ENCODE data around the gene ACOT8. TPM values are rescaled to one million over a fixed set of nuclear protein-coding genes. Genes with fewer than 3 reads are reported as not detected.

ACOT8 gene
- total RNA-seq, 1 donor from 2014 or later = 13.4 TPM

DNA sequence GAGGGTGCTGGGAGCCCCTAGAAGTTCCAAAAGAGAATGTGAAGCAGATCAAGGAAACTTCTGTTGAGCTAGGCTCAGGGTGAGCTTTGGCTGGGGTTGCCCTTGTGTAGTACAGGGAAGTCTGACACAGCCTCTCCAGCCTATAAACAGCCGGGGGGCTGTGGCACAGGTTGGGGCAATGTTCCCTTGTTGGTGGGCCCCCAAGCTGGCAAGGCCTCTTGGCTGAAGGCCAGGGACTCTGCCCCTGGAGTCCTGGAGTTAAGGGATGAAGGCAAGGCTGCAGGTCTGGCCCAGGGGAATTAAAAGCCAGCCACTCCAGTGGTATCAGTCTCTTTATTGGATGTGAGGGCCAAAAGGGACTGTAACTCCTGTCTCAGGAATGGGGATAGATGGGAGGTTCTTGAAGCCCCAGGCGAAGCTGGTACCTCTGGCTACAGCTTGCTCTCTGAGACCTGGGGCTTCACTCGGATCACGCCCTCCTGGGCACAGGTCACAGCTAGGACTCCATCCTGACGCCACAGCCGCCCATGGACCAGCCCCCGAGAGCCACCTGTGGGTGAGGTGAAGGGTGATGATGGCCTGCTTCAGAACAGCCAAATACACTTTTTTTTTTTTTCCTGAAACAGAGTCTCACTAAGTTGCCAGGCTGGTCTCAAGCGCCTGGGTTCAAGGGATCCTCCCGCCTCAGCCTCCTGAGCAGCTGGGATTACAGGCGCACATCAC, 15.6 kb downstream of the ACOT8 start:
- H3K27me3 Mint-ChIP-seq (ENCODE audit: insufficient read depth, low read depth) = no peaks in the 10 kb centered on the region
- H3K27ac ChIP-seq = no peak overlapping the region
- no peak overlapping the region for H3K4me3 Mint-ChIP-seq
- peaks cover 2% of the 10 kb centered on the region for H3K4me1 Mint-ChIP-seq
- H3K9me3 Mint-ChIP-seq = no peaks in the 10 kb centered on the region
- H4K20me1 ChIP-seq (ENCODE audit: low read depth) = peaks cover 3% of the 10 kb centered on the region
- TF ChIP-seq CTCF (IDR thresholded peaks at IDR 0.05) (no peak), EZH2 (IDR thresholded peaks at IDR 0.05) (no peak), EZH2phosphoT487 (IDR thresholded peaks at IDR 0.05) (no peak)
- no peaks in the 10 kb centered on the region for H3F3A ChIP-seq (ENCODE audit: low read depth)
- no peaks in the 10 kb centered on the region for H3K36me3 ChIP-seq
- no peak overlapping the region for H3K4me3 ChIP-seq
- no peak for DNase-seq (ENCODE audit: low spot score)
- no peak overlapping the region for H3K9ac ChIP-seq
- H3K36me3 Mint-ChIP-seq = peaks cover 7% of the 10 kb centered on the region
- no peaks in the 10 kb centered on the region for H3K79me2 ChIP-seq (ENCODE audit: low read depth)
- no peak overlapping the region for H2AFZ ChIP-seq (replicated peaks)
- no peaks in the 10 kb centered on the region for H3K4me1 ChIP-seq
- H3K27ac Mint-ChIP-seq = no peak overlapping the region
- H3K9me3 ChIP-seq (ENCODE audit: low read depth) = no peaks in the 10 kb centered on the region
- no peak overlapping the region for H3K4me2 ChIP-seq
- no peaks in the 10 kb centered on the region for H3K27me3 ChIP-seq

GRCh38 chr20:45840700-45841198, 16.4 kb downstream of the ACOT8 start:
- Histone ChIP-seq H3K79me2 (ENCODE audit: low read depth) (no peaks in the 10 kb centered on the region), H3K9me3 (ENCODE audit: low read depth) (no peaks in the 10 kb centered on the region), H3F3A (ENCODE audit: low read depth) (no peaks in the 10 kb centered on the region), H3K36me3 (no peaks in the 10 kb centered on the region), H3K4me2 (no peak overlapping the region), H3K4me3 (no peak overlapping the region), H3K9ac (no peak overlapping the region), H2AFZ (replicated peaks) (no peak overlapping the region), H3K4me1 (no peaks in the 10 kb centered on the region), H3K27ac (no peak overlapping the region), H4K20me1 (ENCODE audit: low read depth) (peaks cover 3% of the 10 kb centered on the region), H3K27me3 (no peaks in the 10 kb centered on the region)
- Mint-ChIP-seq H3K27ac (no peak overlapping the region), H3K4me1 (peaks cover 3% of the 10 kb centered on the region), H3K9me3 (no peaks in the 10 kb centered on the region), H3K36me3 (peaks cover 7% of the 10 kb centered on the region), H3K27me3 (ENCODE audit: insufficient read depth, low read depth) (no peaks in the 10 kb centered on the region), H3K4me3 (no peak overlapping the region)
- DNase-seq (ENCODE audit: low spot score) = no peak
- TF ChIP-seq CTCF (IDR thresholded peaks at IDR 0.05) (no peak), EZH2phosphoT487 (IDR thresholded peaks at IDR 0.05) (no peak), EZH2 (IDR thresholded peaks at IDR 0.05) (no peak)

- Histone ChIP-seq H3K36me3 (no peaks in the 10 kb centered on the region), H3K27me3 (no peaks in the 10 kb centered on the region), H3K79me2 (ENCODE audit: low read depth) (peaks cover 10% of the 10 kb centered on the region), H3K27ac (no peak overlapping the region), H3K4me3 (no peak overlapping the region), H3K9me3 (ENCODE audit: low read depth) (no peaks in the 10 kb centered on the region), H2AFZ (replicated peaks) (no peak overlapping the region), H3K4me2 (no peak overlapping the region), H3F3A (ENCODE audit: low read depth) (peaks cover 31% of the 10 kb centered on the region), H3K4me1 (peaks cover 13% of the 10 kb centered on the region), H4K20me1 (ENCODE audit: low read depth) (peaks cover 3% of the 10 kb centered on the region), H3K9ac (no peak overlapping the region)
- Mint-ChIP-seq H3K36me3 (no peaks in the 10 kb centered on the region), H3K4me3 (no peak overlapping the region), H3K9me3 (no peaks in the 10 kb centered on the region), H3K27ac (no peak overlapping the region), H3K4me1 (peaks cover 24% of the 10 kb centered on the region), H3K27me3 (ENCODE audit: insufficient read depth, low read depth) (no peaks in the 10 kb centered on the region)
- TF ChIP-seq EZH2 (IDR thresholded peaks at IDR 0.05) (no peak), CTCF (IDR thresholded peaks at IDR 0.05) (no peak)
- DNase-seq (ENCODE audit: low spot score) = no peak
These were observed 20.4 kb downstream of the ACOT8 start for GRCh38 chr20:45836841-45837240.

All from neural progenitor cell (in vitro differentiated cells).